Keratinocyte (primary cell): ENCODE data around the gene OSBPL1A. TPM values are rescaled to one million over a fixed set of nuclear protein-coding genes. Genes with fewer than 3 reads are reported as not detected.

Experiments
- DNase-seq: peaks from one replicate; pipeline ENCODE4 v3.0.0-alpha.2; 2011; ENCODE audit warnings: low read depth, missing footprints, low spot score
- FAIRE-seq: peaks from 2 replicates; lab custom pipeline; 2011; peaks lifted over from hg19 to GRCh38; lab: Jason Lieb, UNC
- H2AFZ ChIP-seq: 2 replicates; pipeline ENCODE4 v1.6.0; 2012; ENCODE audit warnings: low read length, control low read depth, inconsistent platforms; ENCODE audit not compliant: control insufficient read depth
- H3K27ac ChIP-seq: 2 replicates; pipeline ENCODE4 v1.5.1; 2011; ENCODE audit warnings: low read length; ENCODE audit not compliant: control insufficient read depth, insufficient read depth
- H3K27me3 ChIP-seq: 3 replicates; pipeline ENCODE4 v1.6.0; 2011; ENCODE audit warnings: low read length; ENCODE audit not compliant: control insufficient read depth, insufficient read depth; ENCODE audit errors: extremely low read depth
- H3K36me3 ChIP-seq, 2 experiments: 2 replicates in 1 of 2; 3 replicates in 1 of 2; pipeline ENCODE4 v1.5.1; 2011; ENCODE audit warnings: low read length in 2 of 2, mild to moderate bottlenecking in 1 of 2; ENCODE audit not compliant: control insufficient read depth in 2 of 2, insufficient read depth in 2 of 2; ENCODE audit errors: extremely low read depth in 1 of 2
- H3K4me1 ChIP-seq: 3 replicates; pipeline ENCODE4 v1.5.1; 2011; ENCODE audit warnings: low read length; ENCODE audit not compliant: control insufficient read depth, insufficient read depth; ENCODE audit errors: extremely low read depth
- H3K4me2 ChIP-seq: 3 replicates; pipeline ENCODE4 v1.6.0; 2011; ENCODE audit warnings: low read depth, low read length; ENCODE audit not compliant: control insufficient read depth, insufficient read depth; ENCODE audit errors: extremely low read depth
- H3K4me3 ChIP-seq, 3 experiments: fragments of 200-600 bp in 1 of 3; sonication (generic) in 1 of 3; 2 replicates in 2 of 3; 3 replicates in 1 of 3; pipeline ENCODE4 v1.5.1; 2011 to 2016; ENCODE audit warnings: low read length in 3 of 3, mild to moderate bottlenecking in 3 of 3, control low read depth in 2 of 3, inconsistent platforms in 1 of 3, low read depth in 1 of 3, mixed read lengths in 1 of 3, mixed run types in 1 of 3, moderate library complexity in 1 of 3; ENCODE audit not compliant: control insufficient read depth in 2 of 3, insufficient read depth in 2 of 3; ENCODE audit errors: extremely low read depth in 1 of 3
- H3K79me2 ChIP-seq: 2 replicates; pipeline ENCODE4 v1.6.0; 2012; ENCODE audit warnings: low read length; ENCODE audit not compliant: control insufficient read depth, insufficient read depth
- H3K9ac ChIP-seq: 3 replicates; pipeline ENCODE4 v1.6.0; 2011; ENCODE audit warnings: low read length; ENCODE audit not compliant: control insufficient read depth, insufficient read depth; ENCODE audit errors: extremely low read depth
- H3K9me1 ChIP-seq: 3 replicates; pipeline ENCODE4 v1.6.0; 2011; ENCODE audit warnings: low read length; ENCODE audit not compliant: control insufficient read depth, insufficient read depth; ENCODE audit errors: extremely low read depth
- H3K9me3 ChIP-seq: 2 replicates; pipeline ENCODE4 v1.5.1; 2012; ENCODE audit warnings: low read depth, low read length; ENCODE audit not compliant: control insufficient read depth
- H4K20me1 ChIP-seq: 3 replicates; pipeline ENCODE4 v1.6.0; 2011; ENCODE audit warnings: low read length; ENCODE audit not compliant: control insufficient read depth, insufficient read depth; ENCODE audit errors: extremely low read depth
- EZH2 ChIP-seq: IDR thresholded peaks from one replicate; pipeline ENCODE4 v1.6.1; 2012; ENCODE audit warnings: inconsistent platforms, mild to moderate bottlenecking, low read length, moderate library complexity
- dilution Hi-C: fragments of 300-500 bp; cut with MboI; formaldehyde crosslinking; loops from one replicate; pipeline ENCODE4 v1.7.0; 2020; ENCODE audit warnings: low sequenced_read_pairs; ENCODE audit not compliant: extremely low pct_ligation_motif_present
- polyA plus RNA-seq, 5 experiments: library from polyadenylated mRNA; depleted of rRNA in 3 of 5; stranded (reverse) in 3 of 5; stranded (forward) in 1 of 5; unstranded in 1 of 5; fragments of >200 nt; gene quantifications; 1 replicate in 1 of 5; 2 replicates in 3 of 5; 3 replicates in 1 of 5; pipeline versions ENCODE4 v1.2.1 to v1.2.3, GENCODE V29; 2011 to 2012; ENCODE audit warnings: missing spikeins in 2 of 5, low read depth in 1 of 5, low replicate concordance in 1 of 5
- TF ChIP-seq, protein P1 (sequence below), 3 experiments: IDR thresholded peaks in 1 of 3; conservative IDR thresholded peaks in 1 of 3; optimal IDR thresholded peaks in 1 of 3; 2 replicates in 2 of 3; 3 replicates in 1 of 3; pipeline versions ENCODE3 to v1.5.1; 2011; ENCODE audit warnings: low read length in 3 of 3, mild to moderate bottlenecking in 3 of 3, moderate library complexity in 2 of 3, control low read depth in 1 of 3, inconsistent platforms in 1 of 3; ENCODE audit not compliant: insufficient read depth in 2 of 3; ENCODE audit errors: extremely low read depth in 1 of 3

The OSBPL1A gene
- polyA plus RNA-seq, 1 donor (not counting 4 experiments of a cell fraction or from before 2014, with no cell fraction given) = 17.7 TPM

DNA sequence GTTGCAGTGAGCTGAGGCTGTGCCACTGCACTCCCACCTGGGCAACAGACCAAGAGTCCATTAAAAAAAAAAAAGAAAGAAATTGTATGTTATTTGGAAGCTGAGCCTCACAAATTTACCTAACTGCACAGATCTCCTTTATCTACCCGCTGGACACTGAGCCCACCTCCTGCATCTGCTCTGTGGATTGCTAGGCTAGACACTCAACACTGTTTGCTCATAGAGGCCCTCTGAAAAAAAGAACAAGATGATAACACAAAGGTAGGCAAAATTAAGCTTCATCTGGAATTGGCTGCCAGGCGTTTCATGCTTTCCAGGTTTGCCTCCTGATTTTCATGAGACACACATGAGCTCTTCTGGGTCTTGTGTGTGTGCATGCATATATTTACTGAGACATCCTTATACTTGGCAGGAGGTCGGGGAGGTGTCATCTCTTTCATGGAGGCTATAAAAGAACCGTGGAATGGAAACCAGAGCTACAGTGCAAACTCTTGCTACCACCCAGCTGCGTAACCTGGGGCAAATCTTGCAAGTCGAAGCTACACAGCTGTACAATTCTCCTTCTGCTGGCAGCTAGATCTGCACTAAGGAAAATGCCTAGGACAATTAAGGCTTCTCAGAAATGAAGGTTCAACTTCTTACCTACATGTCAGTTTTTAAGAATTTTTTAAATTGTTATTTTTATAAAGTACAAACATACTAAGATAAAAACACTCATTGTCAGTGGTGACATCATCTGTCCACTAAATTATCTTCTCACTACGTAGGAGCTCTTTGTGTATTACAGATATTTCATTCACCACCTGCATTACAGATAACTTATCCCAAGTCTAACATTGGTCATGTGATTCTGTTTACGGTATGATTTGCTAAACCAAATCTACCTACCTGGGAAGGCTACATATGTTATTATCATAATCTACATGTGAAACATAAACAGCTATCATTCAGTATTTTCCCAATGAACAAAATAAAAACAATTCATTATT lies 195.6 kb downstream of the OSBPL1A start:
- no peaks in the 10 kb centered on the region for H4K20me1 ChIP-seq
- no peak for TF ChIP-seq EZH2
- TF ChIP-seq, protein P1, sequence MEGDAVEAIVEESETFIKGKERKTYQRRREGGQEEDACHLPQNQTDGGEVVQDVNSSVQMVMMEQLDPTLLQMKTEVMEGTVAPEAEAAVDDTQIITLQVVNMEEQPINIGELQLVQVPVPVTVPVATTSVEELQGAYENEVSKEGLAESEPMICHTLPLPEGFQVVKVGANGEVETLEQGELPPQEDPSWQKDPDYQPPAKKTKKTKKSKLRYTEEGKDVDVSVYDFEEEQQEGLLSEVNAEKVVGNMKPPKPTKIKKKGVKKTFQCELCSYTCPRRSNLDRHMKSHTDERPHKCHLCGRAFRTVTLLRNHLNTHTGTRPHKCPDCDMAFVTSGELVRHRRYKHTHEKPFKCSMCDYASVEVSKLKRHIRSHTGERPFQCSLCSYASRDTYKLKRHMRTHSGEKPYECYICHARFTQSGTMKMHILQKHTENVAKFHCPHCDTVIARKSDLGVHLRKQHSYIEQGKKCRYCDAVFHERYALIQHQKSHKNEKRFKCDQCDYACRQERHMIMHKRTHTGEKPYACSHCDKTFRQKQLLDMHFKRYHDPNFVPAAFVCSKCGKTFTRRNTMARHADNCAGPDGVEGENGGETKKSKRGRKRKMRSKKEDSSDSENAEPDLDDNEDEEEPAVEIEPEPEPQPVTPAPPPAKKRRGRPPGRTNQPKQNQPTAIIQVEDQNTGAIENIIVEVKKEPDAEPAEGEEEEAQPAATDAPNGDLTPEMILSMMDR (optimal IDR thresholded peaks at IDR 0.05 in 1 of 3, IDR thresholded peaks at IDR 0.05 in 1 of 3, conservative IDR thresholded peaks at IDR 0.05 in 1 of 3; ENCODE audit: extremely low read depth in 1 of 3, insufficient read depth in 2 of 3, low read length in 3 of 3) = no peak
- no peaks in the 10 kb centered on the region for H3K36me3 ChIP-seq
- no peaks in the 10 kb centered on the region for H3K79me2 ChIP-seq
- H3K4me3 ChIP-seq = no peak overlapping the region
- H3K9ac ChIP-seq = no peak overlapping the region
- DNase-seq (no peak), FAIRE-seq (peak; percentile 41)
- no peaks in the 10 kb centered on the region for H3K27me3 ChIP-seq
- H2AFZ ChIP-seq = no peak overlapping the region
- no peaks in the 10 kb centered on the region for H3K9me1 ChIP-seq
- dilution Hi-C loops = no loop called here
- no peak overlapping the region for H3K4me2 ChIP-seq
- H3K4me1 ChIP-seq = no peaks in the 10 kb centered on the region
- H3K27ac ChIP-seq = no peak overlapping the region
- no peaks in the 10 kb centered on the region for H3K9me3 ChIP-seq

DNA sequence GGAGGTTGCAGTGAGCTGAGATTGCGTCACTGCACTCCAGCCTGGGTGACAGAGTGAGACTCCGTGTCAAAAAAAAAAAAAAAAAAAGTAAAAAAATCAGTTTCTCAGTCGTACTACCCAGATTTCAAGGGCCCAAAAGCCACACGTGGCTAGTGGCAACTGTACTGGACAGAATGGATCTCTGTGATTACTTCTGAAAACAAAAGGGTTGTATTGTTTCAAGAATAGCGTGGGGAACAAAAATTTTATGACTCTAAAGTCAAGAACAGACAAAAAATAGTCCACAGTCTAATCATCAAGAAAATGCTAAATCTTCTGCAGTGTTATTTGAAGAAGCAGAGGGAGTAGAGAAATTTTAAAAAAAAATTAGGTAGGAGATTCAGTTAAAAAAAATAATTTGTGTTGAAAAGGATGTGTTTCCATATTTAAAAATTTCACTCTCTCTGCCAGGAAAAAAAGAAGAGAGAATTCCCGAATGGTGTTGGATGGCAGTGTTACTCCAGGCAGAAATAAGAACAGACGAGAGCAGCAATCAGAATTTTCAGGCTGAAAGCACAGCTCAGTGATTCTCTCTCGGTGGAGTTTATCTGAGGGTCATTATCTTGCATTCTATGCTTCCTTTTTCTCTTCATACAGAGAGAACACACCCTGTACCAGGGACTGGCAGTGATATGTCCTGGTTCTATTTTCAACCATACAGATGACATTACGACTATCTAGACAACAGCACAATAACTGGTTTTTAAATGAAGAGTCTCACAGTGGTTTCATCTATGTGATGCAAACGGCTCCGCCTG lies 196.9 kb downstream of the OSBPL1A start:
- dilution Hi-C loops = no loop called here
- H3K36me3 ChIP-seq = no peaks in the 10 kb centered on the region
- H3K27me3 ChIP-seq = no peaks in the 10 kb centered on the region
- no peaks in the 10 kb centered on the region for H4K20me1 ChIP-seq
- H3K9me3 ChIP-seq = no peaks in the 10 kb centered on the region
- H3K9ac ChIP-seq = no peak overlapping the region
- H3K27ac ChIP-seq = no peak overlapping the region
- H2AFZ ChIP-seq = no peak overlapping the region
- DNase-seq (no peak), FAIRE-seq (no peak)
- TF ChIP-seq, protein P1 (optimal IDR thresholded peaks at IDR 0.05 in 1 of 3, IDR thresholded peaks at IDR 0.05 in 1 of 3, conservative IDR thresholded peaks at IDR 0.05 in 1 of 3; ENCODE audit: extremely low read depth in 1 of 3, insufficient read depth in 2 of 3, low read length in 3 of 3) = no peak
- H3K9me1 ChIP-seq = no peaks in the 10 kb centered on the region
- H3K4me1 ChIP-seq = no peaks in the 10 kb centered on the region
- H3K79me2 ChIP-seq = no peaks in the 10 kb centered on the region
- no peak overlapping the region for H3K4me2 ChIP-seq
- no peak overlapping the region for H3K4me3 ChIP-seq
